Glomerular visceral epithelial cell (primary cell): ENCODE results near the gene PLPPR1.
"Not testable (repeated sequence)": the region's sequence is repeated elsewhere in the genome, so short reads cannot be mapped to it uniquely, and the experiment has no call there.

Experiments
- DNase-seq: peaks from one replicate; pipeline ENCODE4 v3.0.0-alpha.2; 2016; ENCODE audit errors: extremely low spot score

The PLPPR1 gene

DNA sequence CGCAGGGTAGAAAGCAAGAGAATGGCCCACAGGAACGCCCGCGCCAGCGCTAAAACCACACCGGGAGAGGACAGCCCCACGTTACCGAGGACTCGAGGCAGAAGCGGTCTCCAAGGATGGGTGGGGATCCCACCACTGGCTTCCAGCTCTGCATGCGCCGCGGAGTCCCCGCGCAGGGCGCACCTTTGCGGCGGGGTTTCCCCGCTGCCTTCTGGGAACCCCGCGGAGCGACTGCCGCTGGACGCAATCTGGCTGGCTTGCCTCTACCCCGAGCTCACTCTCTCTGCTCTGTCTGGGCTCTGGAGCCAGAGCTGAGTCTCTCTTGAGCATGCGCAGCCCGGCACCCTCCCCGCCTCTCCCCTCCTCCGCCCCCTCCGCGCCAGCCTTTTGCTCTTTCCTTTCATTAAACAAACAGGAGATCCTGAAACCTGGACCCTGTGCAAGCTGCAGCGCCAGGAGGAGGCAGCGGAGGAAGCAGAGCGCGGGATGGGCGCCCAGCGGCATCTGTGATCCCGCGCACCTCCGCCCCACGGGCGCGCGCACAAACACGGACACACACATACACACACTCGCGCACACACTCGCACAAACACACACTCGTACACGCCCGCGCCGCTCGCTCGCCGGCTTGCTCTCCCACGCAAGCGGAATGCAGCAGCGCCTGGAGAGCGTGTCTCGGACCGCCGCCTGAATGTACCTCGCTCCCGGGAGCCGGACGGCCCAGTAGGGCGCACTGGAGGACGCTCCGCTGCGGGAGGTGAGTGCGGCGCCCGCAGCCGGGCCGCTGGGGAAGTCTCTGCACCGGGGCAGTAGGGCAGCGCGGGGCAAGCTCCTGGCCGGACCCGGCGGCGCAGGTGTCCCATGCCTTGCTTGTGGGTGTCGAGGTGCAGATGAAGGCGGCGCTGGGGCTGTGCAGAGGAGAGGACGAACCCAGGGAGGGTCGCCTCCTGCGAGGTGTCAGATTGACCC, at the start of gene PLPPR1:
TSS of gene PLPPR1 (plus strand) at position 382 of the 969 bp plus-strand sequence.
- peak; percentile 45 for DNase-seq

DNA sequence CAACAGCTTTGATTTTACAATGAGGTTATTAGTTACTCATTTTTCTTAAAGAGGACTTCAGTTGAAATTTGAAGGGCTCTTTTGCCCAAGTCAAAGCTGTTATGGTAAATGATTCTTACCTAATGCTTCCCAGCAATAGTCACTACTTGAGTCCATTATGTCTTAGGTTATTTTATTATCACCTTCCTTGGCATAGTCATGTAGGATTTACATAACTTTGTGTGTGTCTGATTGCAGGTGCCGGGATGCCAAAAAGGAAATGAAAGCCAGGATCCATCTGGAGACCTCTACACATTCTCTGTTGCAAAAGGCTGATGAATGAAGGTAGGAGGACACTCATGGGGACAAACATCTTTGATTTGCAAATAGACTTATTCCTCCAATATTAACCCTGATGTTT, 38.8 kb upstream of the PLPPR1 start:
- no peak for DNase-seq

DNA sequence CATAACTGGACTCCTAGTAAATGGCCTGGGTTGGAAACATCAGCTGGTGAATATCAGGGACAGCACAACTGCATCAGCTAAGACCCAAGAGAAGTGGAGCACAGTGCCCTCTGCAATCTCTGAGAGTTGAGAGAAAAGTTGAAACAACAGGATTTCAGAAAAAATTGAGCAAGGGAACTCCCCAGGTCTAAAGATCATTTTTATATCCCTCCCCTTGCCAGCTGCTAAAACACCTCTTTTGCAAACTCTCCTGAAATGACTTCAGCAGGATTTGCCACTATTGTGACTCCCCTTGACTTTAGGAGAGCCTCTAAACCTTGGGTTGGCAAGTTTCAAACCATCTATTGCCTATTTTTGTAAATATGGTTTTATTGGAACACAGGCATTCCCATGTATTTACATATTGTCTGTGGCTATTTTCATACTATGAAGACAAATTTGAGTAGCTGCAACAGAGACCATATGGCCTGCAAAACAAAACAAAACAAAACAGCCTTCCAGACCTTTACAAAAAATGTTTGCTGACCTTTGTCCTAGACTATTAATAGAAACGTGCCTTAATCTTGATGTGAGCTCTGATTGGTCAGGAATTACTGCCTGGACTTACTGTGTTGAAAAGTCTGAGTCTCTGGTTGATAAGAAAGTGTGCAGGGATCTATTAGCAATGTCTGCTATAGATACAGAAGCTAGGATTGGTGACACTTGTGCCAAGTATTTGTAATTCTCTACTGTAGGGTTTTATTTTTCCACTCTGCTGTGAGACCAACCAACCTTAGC, 37.7 kb upstream of the PLPPR1 start:
- no peak for DNase-seq

DNA sequence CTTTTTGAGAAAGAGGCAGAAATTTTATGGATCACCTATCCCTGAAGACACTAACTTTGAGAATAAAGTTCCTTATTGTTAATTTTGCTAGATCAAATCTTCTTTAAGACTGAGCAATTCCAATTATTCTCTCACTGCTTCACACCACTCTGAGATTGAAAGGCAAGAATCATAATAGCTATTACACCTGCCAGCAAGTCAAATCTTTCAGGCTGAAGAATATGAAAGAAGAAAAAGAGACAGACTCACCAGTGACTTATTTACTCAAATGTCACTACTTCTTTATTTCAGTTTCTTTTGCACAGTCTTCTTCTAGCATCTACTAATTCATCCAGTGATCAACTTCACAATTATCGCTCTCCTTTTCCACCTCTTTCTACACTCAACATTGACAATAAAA, 35.9 kb upstream of the PLPPR1 start:
- no peak for DNase-seq

DNA sequence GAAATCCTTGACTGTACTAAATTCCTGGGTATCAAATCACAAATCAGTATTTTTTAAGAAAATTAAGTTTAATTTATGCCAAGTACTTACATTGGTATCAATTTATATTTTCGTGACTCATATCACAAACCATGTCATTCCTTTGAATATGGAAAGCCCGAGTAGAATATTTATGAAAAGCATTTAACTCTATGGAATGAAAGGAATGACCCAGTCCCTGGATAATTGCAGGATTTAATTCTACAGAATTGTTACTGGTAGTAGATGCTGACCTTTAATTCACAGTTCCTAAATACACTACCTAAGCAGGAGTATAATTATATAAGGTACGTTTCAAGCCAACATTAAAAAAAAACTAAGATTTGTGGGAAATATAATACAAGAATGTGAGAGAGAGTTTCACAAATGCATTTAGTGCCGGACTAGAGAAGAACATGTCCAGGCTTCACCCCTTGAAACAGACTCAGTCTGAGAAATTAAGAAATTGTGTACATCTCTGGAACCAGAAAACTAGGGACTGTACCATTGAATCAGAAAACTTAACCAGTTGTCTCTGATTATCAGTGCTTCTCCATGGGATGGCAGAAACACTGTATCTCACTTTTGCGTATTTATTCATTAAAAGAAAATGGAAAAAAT, 28.5 kb upstream of the PLPPR1 start:
- DNase-seq = no peak

DNA sequence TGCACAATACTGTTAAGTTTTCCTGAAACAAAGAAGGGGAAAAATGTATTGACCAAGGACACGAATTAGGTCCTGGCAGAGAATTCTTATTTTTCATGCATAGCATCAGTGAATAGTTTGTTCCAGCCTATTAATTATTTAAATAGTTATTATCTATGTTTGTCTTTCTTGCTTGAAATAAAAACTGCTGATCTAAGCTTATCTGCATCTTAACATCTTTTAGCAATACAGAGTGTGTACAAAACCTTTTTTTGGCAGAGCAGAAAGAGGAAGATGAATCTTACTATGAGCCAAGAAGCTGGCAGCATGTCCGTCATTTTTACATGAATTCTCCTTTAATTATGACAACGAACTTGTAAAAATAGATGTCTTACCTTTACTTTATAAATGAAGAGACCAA, 23.3 kb upstream of the PLPPR1 start:
- no peak for DNase-seq

DNA sequence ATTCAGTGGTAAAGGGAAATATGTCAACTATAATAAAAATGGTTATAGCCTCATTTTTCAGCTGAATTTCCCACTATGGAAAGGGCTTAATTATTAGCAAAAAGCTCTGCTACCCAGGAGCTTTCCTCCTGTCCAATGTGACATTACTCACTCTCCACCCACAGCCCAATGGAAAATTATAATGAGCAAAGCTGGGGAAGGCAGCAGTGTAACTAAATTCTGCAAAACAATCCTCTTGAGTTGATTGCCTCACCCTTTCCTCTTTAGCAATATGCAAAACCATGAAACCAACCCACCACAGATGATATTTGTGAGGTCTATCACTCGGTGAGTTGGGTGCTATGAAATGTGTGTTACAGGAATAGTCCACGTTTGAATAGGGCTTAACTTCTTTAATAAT, 14.0 kb upstream of the PLPPR1 start:
- DNase-seq = no peak

DNA sequence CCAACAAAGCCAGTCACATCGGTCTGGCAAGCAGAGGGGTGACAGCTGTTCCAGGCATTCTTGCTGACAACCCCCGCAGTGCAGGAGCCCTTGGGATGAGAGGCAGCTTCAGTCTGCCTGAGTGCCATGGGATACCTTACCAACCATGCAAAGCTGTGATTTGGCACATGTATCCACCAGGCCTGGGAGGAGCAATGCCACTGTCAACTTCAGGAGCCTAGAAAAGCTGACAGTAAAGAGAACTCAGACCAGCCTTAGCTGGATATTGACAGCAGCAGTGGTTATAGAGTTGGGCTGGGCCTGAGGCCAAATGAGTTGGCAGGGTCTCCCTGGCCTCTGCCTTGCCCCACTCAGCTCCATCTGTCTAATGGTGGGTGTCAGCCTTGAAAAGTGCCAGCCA, 10.1 kb upstream of the PLPPR1 start:
- no peak for DNase-seq

DNA sequence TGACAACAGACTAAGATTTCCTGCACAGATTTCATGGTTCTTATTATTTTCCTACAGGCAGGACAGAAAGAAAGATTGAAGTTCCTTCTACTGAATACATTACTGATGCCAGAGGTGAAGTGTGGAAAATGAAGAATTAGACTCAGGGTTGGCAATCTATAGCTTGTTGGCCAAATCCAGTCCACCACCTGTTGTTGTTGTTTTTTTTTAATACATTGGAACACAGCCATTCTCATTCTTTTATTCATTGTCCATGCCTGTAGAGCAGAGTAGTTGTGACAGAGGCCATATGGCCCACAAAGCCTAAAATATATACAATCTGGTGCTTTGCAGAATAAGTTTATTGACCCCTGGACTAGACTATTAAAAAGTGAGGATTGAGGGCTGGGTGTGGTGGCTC, 5.8 kb upstream of the PLPPR1 start:
- DNase-seq = no peak

DNA sequence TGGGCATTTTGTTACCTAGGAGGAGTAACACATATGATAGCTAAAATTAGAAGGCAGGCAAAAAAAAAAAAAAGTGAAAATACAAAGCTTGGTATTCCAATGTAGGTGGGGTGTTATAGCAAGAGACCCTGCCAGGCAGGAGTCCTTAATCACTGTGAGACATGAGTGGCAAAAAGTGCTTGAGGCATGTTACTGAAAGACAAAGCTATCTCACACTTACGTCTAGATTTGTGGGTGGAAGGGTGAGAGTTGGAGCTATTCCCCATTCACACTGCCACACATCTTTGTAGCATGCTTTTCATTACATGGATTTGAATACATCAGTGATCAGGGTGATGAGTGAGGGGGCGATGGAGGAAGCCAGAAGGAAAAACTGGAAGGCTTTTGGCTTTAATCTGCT, 2.6 kb upstream of the PLPPR1 start:
- DNase-seq = no peak

DNA sequence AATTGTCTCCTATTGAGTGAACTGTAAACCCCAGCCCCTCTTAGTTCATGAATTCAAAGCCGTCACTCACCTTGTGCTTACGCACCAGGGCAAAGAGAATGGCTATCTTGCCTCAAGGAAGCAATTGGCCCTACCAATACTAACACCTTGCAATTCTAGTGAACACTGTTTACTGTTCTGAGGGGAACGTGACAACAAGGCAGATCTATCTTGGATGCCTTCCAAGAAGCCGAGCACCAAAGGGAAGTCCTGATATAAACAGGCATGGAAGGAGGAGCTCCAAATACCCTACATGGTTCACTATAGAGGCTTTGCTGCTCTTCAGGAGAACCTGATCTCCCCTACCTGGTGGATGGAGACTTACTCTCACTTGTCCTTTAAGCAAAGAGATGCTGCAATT, 1.7 kb upstream of the PLPPR1 start:
- no peak for DNase-seq

DNA sequence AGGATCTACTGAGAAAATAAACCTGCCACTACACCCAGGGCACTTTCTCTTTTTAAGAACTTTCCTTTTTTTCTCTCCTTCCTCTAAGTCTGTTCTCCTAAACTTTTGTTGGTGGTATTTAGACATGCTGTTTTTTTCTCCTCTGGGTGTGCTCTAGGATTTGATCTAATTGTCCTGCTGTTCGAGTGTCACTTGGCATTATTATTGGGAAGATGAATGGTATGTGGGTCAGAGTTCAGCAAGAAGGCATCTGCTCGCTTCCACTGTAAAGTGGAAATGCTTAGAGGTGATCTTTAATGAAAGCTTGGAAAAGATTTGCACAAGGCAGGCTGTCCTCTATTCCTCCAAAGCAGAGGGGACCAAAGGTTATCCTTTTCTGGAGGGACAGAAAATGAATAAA, 1.3 kb upstream of the PLPPR1 start:
- DNase-seq = no peak

DNA sequence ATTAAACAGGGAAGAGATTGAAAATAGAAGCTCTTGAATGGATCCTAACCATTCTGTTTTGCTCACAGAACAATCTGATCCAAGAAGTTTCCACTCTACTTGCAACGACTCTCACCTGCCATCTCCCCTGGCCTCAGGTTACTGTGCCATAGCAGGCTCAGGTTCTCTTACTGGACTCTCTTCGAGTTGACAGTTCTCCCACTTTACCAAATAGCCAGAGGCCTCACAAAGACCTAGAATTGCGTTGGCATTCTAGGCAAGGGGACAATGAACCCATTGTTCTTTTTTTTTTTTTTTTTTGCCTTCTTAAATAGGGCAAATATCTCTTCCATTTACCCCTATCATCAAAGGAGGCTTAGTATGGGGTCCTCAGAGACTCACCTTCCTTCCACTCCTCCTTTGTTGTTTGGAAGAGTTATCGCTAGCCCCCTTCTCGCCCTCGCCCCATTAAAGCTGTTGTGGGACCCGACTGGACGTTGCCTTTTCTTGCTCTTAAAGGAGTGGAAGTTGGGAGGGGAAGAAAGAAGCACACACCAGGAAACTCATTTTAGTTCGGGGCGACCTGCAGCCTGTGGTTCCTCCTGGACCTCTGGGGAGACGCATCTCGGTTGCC, 688 bp upstream of the PLPPR1 start:
- DNase-seq = no peak

DNA sequence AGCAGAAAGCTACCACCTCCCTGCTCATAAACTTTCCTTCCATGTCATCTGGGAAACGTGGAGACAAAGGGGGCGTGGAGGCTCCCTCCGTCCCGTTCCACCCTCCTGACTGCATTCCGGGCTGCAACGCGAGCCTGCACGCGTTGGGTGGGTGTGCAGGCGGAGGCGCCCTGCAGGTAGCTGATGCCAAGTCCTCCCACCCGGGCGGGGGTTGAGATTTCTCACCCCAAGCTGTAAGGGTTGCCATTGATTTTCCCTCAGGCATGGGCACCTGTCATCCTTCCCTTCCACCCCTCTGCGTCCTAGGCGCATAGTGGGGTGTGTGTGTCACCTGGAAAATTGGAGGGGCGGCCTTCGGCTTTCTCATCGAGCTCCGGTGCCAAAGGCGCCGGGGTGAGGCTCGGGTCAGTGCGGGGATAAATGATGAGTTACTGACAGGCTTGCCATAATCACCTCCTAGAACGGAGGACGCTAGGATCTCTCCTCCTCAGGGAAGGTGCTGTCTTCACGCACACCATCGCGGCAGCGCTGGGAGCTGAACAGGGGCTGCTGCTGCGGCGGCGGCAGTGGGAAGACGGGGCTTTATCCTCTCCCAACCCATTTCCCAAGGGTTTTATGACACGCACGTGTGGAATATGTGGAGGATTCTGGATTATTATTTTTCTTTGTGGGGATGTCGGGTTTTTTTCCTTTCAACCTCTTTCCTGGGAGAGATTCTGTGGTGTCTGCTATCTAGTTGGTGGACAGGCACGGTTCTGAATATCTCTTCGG, 973 bp downstream of the PLPPR1 start:
- DNase-seq = no peak

DNA sequence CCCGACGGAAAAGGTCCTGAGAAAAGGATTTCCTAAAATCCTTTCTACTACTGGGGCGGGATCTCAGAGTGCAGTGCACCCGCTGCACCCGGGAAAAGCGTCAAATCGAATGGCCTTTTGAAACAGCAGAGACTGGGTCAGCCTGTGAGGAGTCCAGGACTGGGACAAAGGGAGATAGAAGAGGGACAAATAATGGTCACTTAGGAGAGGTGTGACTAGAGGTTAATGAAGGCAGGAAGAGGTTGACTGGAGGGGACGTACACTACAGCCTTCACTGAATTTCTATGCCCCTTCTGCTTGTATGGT, 1.5 kb downstream of the PLPPR1 start:
- no peak for DNase-seq

DNA sequence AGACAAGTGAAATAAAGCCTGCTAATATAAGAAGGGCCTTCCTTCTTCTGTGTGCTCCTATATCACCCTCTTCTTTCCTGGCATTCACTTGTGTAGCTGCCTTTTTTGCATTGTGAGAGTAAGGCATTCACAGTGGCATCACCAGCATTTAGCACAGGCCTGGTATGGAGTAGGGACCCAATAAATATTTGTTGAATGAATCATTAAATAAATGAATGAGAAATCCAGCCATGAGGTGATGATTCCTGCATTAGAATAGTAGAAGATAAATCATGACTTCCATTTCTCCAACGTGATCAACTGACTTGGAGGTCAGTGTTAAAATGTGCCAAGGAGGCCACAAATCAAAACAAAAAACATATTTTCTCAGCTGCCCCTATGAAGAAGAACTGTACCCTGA, 3.9 kb downstream of the PLPPR1 start:
- DNase-seq = no peak

DNA sequence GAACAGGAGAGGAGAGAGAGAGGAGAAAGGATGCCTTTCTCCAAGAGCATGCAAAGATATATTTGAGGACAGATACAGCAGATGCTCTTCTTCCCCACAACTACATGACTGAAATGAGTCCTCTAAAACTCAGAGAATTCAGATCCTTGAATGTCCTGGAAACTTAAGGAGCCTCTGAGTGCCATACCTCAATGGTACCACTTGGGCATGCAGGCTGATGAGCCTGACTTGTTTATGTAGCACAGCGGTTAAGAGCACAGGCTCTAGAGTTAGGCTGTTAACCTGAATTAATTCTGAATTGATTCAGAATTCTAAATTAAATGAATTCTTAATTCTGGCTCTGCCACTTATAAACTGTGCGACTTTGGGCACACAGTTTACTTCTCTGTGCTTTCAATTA, 5.7 kb downstream of the PLPPR1 start:
- DNase-seq = no peak

DNA sequence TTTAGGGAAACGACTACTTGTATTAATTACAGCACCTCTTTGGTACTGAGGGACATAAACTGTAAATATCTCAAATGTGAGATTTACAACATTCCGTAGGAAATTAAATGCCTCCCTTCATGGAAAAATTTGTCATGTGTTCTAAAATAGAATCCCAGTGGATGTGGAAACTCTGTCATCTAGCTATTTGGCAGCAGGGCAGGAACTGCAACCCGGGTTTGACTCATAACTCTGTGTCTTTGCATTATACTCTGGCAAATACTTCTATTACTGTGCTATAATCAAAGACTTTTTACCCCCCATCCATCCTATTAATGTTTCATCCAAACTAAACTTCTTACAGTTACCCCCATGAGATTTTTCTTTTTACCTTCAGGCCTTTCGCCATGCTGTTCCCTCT, 6.6 kb downstream of the PLPPR1 start:
- DNase-seq = no peak

DNA sequence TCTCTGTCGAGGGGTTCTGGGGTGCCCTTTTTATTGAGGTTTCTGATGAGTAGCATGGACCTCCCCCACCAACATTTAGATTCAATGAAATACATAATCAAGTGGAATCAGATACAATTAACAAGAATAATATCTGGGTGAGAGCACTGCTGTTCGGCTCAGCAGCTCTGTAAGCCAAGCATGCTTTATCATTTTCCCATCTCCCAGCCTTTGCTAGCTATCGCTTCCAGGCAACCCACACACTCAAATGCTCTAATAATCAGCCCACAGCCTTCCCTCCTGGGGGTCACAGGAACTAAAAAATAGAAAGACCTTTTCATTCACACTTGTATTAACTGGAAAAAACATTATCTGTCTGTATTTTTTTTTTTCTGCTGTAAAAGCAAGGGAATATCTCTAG, 8.9 kb downstream of the PLPPR1 start:
- DNase-seq = no peak

DNA sequence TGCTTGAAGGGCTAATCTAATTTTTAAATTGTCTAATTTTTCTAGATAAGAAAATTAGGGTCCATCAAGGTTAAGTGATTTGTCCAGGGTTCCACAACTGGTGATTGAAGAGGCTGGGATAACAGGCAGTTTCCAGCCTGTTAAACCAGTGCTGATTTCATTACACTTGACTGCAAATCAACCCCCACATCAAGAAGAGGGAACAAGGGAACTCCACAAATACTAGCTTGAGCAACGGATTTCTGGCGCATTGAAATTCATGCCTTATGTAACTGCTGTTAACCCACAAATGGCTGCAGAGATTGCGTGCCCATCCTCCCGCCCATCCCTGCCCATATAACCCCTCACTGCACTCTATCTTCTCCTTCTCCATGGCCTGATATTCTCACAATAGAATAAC, 10.0 kb downstream of the PLPPR1 start:
- no peak for DNase-seq

DNA sequence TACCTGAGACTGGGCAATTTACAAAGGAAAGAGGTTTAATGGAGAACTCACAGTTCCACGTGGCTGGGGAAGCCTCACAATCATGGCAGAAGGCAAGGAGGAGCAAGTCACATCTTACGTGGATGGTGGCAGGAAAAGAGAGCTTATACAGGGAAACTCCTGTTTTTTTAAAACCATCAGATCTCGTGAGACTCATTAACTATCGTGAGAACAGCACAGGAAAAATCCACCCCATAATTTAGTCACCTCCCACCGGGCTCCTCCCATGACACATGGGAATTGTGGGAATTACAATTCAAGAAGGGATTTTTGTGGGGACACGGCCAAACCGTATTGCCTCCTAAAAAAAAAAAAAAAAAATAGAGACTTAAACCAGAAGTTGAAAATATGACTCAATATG, 11.1 kb downstream of the PLPPR1 start:
- not testable (repeated sequence) for DNase-seq
